ENCODE results near the gene MYOZ3.

Gene MYOZ3, protein sequence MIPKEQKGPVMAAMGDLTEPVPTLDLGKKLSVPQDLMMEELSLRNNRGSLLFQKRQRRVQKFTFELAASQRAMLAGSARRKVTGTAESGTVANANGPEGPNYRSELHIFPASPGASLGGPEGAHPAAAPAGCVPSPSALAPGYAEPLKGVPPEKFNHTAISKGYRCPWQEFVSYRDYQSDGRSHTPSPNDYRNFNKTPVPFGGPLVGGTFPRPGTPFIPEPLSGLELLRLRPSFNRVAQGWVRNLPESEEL

DNA sequence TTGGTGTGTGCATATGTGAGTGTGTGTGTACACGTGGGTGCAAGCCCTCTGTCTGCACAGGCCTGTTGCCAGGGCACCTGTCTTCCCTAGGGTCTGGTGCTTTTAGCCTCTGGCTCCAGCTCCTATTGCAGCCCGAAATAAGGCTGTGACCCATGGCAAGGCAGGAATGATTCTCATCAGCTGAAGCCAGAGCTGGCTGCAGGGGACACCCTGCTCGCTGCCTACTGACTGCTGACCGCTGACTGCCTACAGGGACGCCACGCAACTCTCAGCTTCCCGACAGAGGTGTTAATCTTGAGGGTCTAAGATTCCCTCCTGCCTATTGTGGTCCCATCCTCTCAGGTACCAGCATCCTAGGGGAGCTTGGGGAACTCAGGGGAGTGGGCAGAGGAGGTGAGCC, at the start of gene MYOZ3:
MYOZ3 (plus strand) TSS at position 166 of the 400 bp plus-strand sequence. CDS start 1,691 bp downstream, outside the sequence.
- Histone ChIP-seq H3K27me3 (replicated peaks; ENCODE audit: control insufficient read depth, insufficient read depth, low read length) (peaks cover 6% of the 10 kb centered on the region), H3K9ac (ENCODE audit: low read length) (no peak within 1 kb of the TSS), H3K4me3 (ENCODE audit: low read length) (no peak within 1 kb of the TSS), H3K36me3 (ENCODE audit: control insufficient read depth, insufficient read depth, low read length, severe bottlenecking) (no peaks in the 10 kb centered on the region), H3K9me3 (ENCODE audit: control insufficient read depth, low read length) (no peaks in the 10 kb centered on the region), H3K4me1 (ENCODE audit: control insufficient read depth, insufficient read depth, low read length) (peaks cover 4% of the 10 kb centered on the region)
- no peak for DNase-seq (ENCODE audit: low read depth)

DNA sequence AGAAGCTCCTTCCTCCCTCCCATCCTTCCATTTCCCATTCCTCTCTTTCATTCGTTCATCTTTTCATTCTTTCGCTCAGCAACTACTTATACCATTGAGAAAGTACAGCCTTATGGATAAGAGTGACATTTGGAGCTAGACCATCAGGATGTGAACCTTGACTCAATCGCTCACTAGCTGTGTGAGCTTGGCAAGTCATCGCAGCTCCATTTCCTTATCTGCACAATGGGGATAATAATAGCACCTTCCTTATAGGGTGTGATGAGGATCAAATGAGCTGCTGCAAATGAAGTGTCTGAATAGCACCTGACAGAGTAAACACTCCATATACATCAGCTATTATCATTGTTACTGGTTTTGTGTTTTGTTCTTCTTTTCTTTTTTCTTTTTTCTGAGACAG, 48.6 kb upstream of the MYOZ3 start:
- Histone ChIP-seq H3K36me3 (ENCODE audit: control insufficient read depth, insufficient read depth, low read length, severe bottlenecking) (no peaks in the 10 kb centered on the region), H3K4me3 (ENCODE audit: low read length) (no peak overlapping the region), H3K4me1 (ENCODE audit: control insufficient read depth, insufficient read depth, low read length) (peaks cover 31% of the 10 kb centered on the region), H3K9me3 (ENCODE audit: control insufficient read depth, low read length) (no peaks in the 10 kb centered on the region), H3K9ac (ENCODE audit: low read length) (no peak overlapping the region), H3K27me3 (replicated peaks; ENCODE audit: control insufficient read depth, insufficient read depth, low read length) (peaks cover 4% of the 10 kb centered on the region)
- no peak for DNase-seq (ENCODE audit: low read depth)

DNA sequence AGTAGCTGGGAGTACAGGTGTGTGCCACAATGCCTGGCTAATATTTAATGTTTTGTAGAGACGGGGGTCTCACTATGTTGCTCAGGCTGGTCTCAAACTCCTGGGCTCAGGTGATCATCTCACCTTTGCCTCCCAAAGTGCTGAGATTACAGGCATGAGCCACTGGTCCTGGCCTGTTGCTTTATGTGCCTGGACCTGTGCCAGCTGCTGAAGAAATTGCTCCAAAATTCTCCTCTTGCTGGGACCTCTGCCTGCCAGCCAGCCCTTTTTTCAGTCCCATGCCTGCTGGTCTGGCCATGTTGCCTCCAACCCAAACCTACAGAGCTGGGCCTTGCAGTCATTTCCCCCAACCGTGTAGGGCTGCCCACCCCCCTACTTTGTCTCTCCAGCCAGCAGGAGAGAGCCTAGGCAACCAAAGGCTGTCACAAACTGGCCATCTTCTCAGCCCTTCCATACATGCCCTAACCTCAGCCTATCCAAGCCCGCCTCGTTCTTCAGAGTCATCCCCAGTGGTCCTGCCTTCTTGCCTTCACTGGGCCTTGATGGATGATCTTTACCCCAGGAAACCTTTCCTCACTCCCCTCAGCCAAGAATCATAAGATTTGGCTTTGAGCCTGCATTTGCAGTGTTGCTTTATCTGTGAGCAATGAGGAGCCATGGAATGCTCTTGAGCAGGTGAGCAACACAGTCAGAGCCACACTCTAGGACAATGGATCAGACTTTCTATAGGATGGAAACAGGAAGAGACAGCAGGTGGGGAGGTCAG, 48.0 kb upstream of the MYOZ3 start:
- peaks cover 31% of the 10 kb centered on the region for H3K4me1 ChIP-seq (ENCODE audit: control insufficient read depth, insufficient read depth, low read length)
- H3K9me3 ChIP-seq (ENCODE audit: control insufficient read depth, low read length): no peaks in the 10 kb centered on the region
- H3K4me3 ChIP-seq (ENCODE audit: low read length): no peak overlapping the region
- peaks cover 4% of the 10 kb centered on the region for H3K27me3 ChIP-seq (replicated peaks; ENCODE audit: control insufficient read depth, insufficient read depth, low read length)
- no peaks in the 10 kb centered on the region for H3K36me3 ChIP-seq (ENCODE audit: control insufficient read depth, insufficient read depth, low read length, severe bottlenecking)
- H3K9ac ChIP-seq (ENCODE audit: low read length): no peak overlapping the region
- DNase-seq (ENCODE audit: low read depth): no peak

GRCh38 chr5:150613991-150614660, 46.9 kb upstream of the MYOZ3 start:
- Histone ChIP-seq H3K36me3 (ENCODE audit: control insufficient read depth, insufficient read depth, low read length, severe bottlenecking) (no peaks in the 10 kb centered on the region), H3K9ac (ENCODE audit: low read length) (no peak overlapping the region), H3K27me3 (replicated peaks; ENCODE audit: control insufficient read depth, insufficient read depth, low read length) (peaks cover 4% of the 10 kb centered on the region), H3K4me3 (ENCODE audit: low read length) (no peak overlapping the region), H3K9me3 (ENCODE audit: control insufficient read depth, low read length) (no peaks in the 10 kb centered on the region), H3K4me1 (ENCODE audit: control insufficient read depth, insufficient read depth, low read length) (peaks cover 32% of the 10 kb centered on the region)
- no peak for DNase-seq (ENCODE audit: low read depth)

DNA sequence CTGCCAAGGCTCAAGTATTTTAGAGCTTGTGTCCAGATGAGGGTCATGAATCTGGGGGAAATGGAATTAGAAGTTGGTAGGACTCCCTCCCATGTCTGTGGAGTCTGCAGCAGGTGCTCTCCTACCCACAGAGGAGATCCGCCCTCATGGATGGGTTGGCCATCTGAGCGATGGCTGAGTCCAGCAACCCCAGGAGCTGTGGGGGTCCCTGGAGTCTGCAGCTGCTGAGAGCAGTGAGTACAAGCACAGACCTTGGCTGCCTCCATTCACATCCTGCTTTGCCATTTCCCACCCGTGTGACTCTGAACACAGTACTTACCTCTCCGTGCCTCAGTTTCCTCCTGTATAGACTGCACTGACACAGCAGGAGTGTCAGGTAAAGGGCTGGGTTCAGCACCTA, 46.4 kb upstream of the MYOZ3 start:
- Histone ChIP-seq H3K9me3 (ENCODE audit: control insufficient read depth, low read length) (no peaks in the 10 kb centered on the region), H3K27me3 (replicated peaks; ENCODE audit: control insufficient read depth, insufficient read depth, low read length) (peaks cover 4% of the 10 kb centered on the region), H3K9ac (ENCODE audit: low read length) (no peak overlapping the region), H3K36me3 (ENCODE audit: control insufficient read depth, insufficient read depth, low read length, severe bottlenecking) (no peaks in the 10 kb centered on the region), H3K4me3 (ENCODE audit: low read length) (no peak overlapping the region), H3K4me1 (ENCODE audit: control insufficient read depth, insufficient read depth, low read length) (peaks cover 37% of the 10 kb centered on the region)
- DNase-seq (ENCODE audit: low read depth): no peak

GRCh38 chr5:150615141-150615699, 45.8 kb upstream of the MYOZ3 start:
- Histone ChIP-seq H3K36me3 (ENCODE audit: control insufficient read depth, insufficient read depth, low read length, severe bottlenecking) (no peaks in the 10 kb centered on the region), H3K27me3 (replicated peaks; ENCODE audit: control insufficient read depth, insufficient read depth, low read length) (peaks cover 4% of the 10 kb centered on the region), H3K9me3 (ENCODE audit: control insufficient read depth, low read length) (no peaks in the 10 kb centered on the region), H3K4me1 (ENCODE audit: control insufficient read depth, insufficient read depth, low read length) (peaks cover 31% of the 10 kb centered on the region), H3K9ac (ENCODE audit: low read length) (no peak overlapping the region), H3K4me3 (ENCODE audit: low read length) (peak overlapping the region; percentile 15)
- peak; percentile 40 for DNase-seq (ENCODE audit: low read depth)

DNA sequence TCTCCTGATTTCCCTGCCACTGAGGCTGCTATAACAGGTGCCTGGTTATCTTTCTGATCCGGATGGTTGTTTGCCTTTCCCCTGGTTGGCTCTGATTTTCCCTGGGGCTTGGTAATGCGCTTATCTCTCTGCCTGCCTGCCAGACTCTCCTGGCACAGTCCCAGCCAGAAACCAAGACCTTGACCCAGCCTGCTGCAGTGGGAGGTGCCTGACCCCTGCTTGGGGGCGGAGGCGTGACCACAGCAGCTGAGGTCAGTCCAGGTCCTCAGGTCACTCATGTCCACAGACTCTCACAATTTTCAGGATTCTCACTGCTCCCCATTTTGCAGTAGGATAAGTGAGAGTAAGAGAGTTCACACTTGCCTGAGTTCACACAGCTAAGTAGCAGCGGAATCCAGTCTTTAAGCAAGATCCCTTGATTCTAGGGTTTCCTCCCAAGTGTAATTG, 45.0 kb upstream of the MYOZ3 start:
- Histone ChIP-seq H3K27me3 (replicated peaks; ENCODE audit: control insufficient read depth, insufficient read depth, low read length) (peaks cover 4% of the 10 kb centered on the region), H3K4me1 (ENCODE audit: control insufficient read depth, insufficient read depth, low read length) (peaks cover 31% of the 10 kb centered on the region), H3K9me3 (ENCODE audit: control insufficient read depth, low read length) (no peaks in the 10 kb centered on the region), H3K36me3 (ENCODE audit: control insufficient read depth, insufficient read depth, low read length, severe bottlenecking) (no peaks in the 10 kb centered on the region), H3K9ac (ENCODE audit: low read length) (no peak overlapping the region), H3K4me3 (ENCODE audit: low read length) (no peak overlapping the region)
- no peak for DNase-seq (ENCODE audit: low read depth)

DNA sequence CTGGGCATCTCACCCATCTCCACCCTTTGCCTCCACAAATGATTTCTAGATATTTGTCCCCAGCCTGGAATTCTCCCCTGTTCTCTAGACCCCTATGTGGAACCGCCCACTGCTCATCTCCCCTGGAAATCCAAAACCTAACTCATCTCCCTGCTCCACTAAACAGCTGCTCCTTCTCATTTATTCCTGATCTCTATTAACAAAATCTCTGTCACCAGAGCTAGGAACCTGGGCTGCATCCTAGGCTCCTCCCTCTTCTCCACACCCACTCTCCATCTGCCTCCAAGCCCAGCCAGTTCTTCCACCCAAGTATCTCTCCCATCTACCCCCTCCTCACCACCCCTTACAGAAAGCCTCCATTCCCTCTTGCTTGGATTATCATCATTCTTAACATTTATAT, 44.5 kb upstream of the MYOZ3 start:
- H3K36me3 ChIP-seq (ENCODE audit: control insufficient read depth, insufficient read depth, low read length, severe bottlenecking): no peaks in the 10 kb centered on the region
- no peak overlapping the region for H3K9ac ChIP-seq (ENCODE audit: low read length)
- H3K4me1 ChIP-seq (ENCODE audit: control insufficient read depth, insufficient read depth, low read length): peaks cover 31% of the 10 kb centered on the region
- no peak overlapping the region for H3K4me3 ChIP-seq (ENCODE audit: low read length)
- DNase-seq (ENCODE audit: low read depth): no peak
- peaks cover 4% of the 10 kb centered on the region for H3K27me3 ChIP-seq (replicated peaks; ENCODE audit: control insufficient read depth, insufficient read depth, low read length)
- no peaks in the 10 kb centered on the region for H3K9me3 ChIP-seq (ENCODE audit: control insufficient read depth, low read length)

GRCh38 chr5:150618163-150618562, 42.9 kb upstream of the MYOZ3 start:
- Histone ChIP-seq H3K27me3 (replicated peaks; ENCODE audit: control insufficient read depth, insufficient read depth, low read length) (peaks cover 4% of the 10 kb centered on the region), H3K9ac (ENCODE audit: low read length) (no peak overlapping the region), H3K4me1 (ENCODE audit: control insufficient read depth, insufficient read depth, low read length) (peaks cover 29% of the 10 kb centered on the region), H3K9me3 (ENCODE audit: control insufficient read depth, low read length) (no peaks in the 10 kb centered on the region), H3K4me3 (ENCODE audit: low read length) (no peak overlapping the region), H3K36me3 (ENCODE audit: control insufficient read depth, insufficient read depth, low read length, severe bottlenecking) (no peaks in the 10 kb centered on the region)
- DNase-seq (ENCODE audit: low read depth): no peak

DNA sequence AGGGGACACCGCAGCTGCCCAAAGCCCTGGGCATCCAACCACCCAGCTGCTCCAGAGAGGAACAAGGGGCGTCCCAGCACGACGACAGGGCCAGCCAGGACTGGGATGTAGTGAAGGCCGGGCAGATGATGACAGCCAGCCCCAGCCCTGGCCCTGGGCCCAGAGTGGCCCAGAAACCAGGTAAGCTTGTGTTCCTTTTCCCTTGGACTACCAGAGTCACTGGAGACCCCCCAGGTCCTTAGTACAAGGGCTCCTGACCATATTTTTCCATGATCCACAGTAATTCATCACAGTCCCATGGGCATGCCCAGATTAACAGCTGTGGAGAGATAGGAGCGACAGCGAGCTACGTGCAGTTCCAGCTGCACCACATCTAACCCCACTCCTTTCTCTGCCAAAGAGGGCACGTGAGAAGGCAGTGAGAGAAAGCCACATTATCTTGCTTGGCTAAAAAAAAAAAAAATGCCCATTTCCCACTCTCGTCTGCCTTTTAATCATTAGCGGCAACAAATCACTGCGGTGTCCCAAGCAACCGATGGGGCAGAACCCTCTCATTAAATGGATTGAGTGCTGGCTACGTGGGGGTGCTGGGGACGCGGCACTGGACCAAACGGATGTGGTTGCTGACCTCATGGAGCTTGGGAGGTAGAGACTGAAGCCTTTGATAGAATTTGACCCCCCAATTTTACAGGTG, 42.3 kb upstream of the MYOZ3 start:
- no peaks in the 10 kb centered on the region for H3K36me3 ChIP-seq (ENCODE audit: control insufficient read depth, insufficient read depth, low read length, severe bottlenecking)
- no peak for DNase-seq (ENCODE audit: low read depth)
- no peak overlapping the region for H3K9ac ChIP-seq (ENCODE audit: low read length)
- H3K9me3 ChIP-seq (ENCODE audit: control insufficient read depth, low read length): no peaks in the 10 kb centered on the region
- no peak overlapping the region for H3K4me3 ChIP-seq (ENCODE audit: low read length)
- H3K27me3 ChIP-seq (replicated peaks; ENCODE audit: control insufficient read depth, insufficient read depth, low read length): no peaks in the 10 kb centered on the region
- H3K4me1 ChIP-seq (ENCODE audit: control insufficient read depth, insufficient read depth, low read length): peaks cover 23% of the 10 kb centered on the region

All from adipocyte (in vitro differentiated cells).